HepG2 (cell line): ENCODE results near the gene DDRGK1. TPM values are rescaled to one million over a fixed set of nuclear protein-coding genes. Genes with fewer than 3 reads are reported as not detected.
A peak's percentile ranks its signal among the peaks of the same experiment; 100 is the strongest.

Experiments used
- ATF7 ChIP-seq, 2 experiments: fragments of 450-650 bp in 1 of 2; sonication (generic) in 1 of 2; formaldehyde crosslinking in 1 of 2; IDR thresholded peaks; 2 replicates each; pipeline versions ENCODE4 v1.4.0 to v1.6.1; 2016 to 2020; ENCODE audit warnings: antibody characterized with exemption in 1 of 2, mild to moderate bottlenecking in 1 of 2, missing genetic modification reagents in 1 of 2
- HCFC1 ChIP-seq: fragments of 150-350 bp; IDR thresholded peaks from 2 replicates; pipeline ENCODE4 v1.6.1; 2014; ENCODE audit warnings: low read depth, low read length
- TOPORS ChIP-seq: sonication (generic); formaldehyde crosslinking; IDR thresholded peaks from 2 replicates; pipeline ENCODE4 v1.8.0; 2023; ENCODE audit warnings: mild to moderate bottlenecking, missing genetic modification reagents
- ZNF709 ChIP-seq: sonication (generic); formaldehyde crosslinking; IDR thresholded peaks from 2 replicates; pipeline ENCODE4 v1.5.0; 2020; ENCODE audit warnings: mild to moderate bottlenecking, missing genetic modification reagents
- ZNF850 ChIP-seq: sonication (generic); formaldehyde crosslinking; conservative IDR thresholded peaks from 2 replicates; pipeline ENCODE4 v1.9.0; 2021; ENCODE audit warnings: mild to moderate bottlenecking, missing genetic modification reagents
- polyA plus RNA-seq, 8 experiments: library from polyadenylated mRNA; depleted of rRNA in 3 of 8; stranded (reverse) in 7 of 8; unstranded in 1 of 8; fragments of >200 nt; fragmentation: Illumina TruSeq in 4 of 8; extraction: Trizol in 4 of 8; gene quantifications; 2 replicates each; pipeline versions ENCODE4 v1.2.1 to v1.2.3, GENCODE V29; 2011 to 2016; ENCODE audit warnings: low read depth in 4 of 8, missing spikeins in 1 of 8, mixed read lengths in 1 of 8; ENCODE audit not compliant: insufficient read depth in 1 of 8
- total RNA-seq, 5 experiments: library from RNA; depleted of rRNA; stranded (reverse); fragments of >200 nt; fragmentation: Illumina TruSeq; extraction: Trizol; gene quantifications; 2 replicates each; pipeline ENCODE4 v1.2.3, GENCODE V29; 2016; ENCODE audit warnings: low read depth in 1 of 5
- TF ChIP-seq, protein P1 (sequence below): sonication (generic); formaldehyde crosslinking; IDR thresholded peaks from 2 replicates; pipeline ENCODE4 v1.8.0; 2022; ENCODE audit warnings: missing genetic modification reagents, mild to moderate bottlenecking, moderate library complexity, borderline replicate concordance
- TF ChIP-seq, protein P2 (sequence below): sonication (generic); formaldehyde crosslinking; IDR thresholded peaks from 2 replicates; pipeline ENCODE4 v1.4.0; 2020; ENCODE audit warnings: missing genetic modification reagents
- TF ChIP-seq, protein P3 (sequence below): sonication (generic); formaldehyde crosslinking; IDR thresholded peaks from 2 replicates; pipeline ENCODE4 v1.8.0; 2022; ENCODE audit warnings: mild to moderate bottlenecking, missing genetic modification reagents, moderate library complexity
- TF ChIP-seq, protein P4 (sequence below): IDR thresholded peaks from 2 replicates; pipeline ENCODE4 v1.6.1; 2016; ENCODE audit warnings: low read depth, borderline replicate concordance
- TF ChIP-seq, protein P5 (sequence below): sonication (generic); formaldehyde crosslinking; IDR thresholded peaks from 2 replicates; pipeline ENCODE4 v1.4.0; 2020; ENCODE audit warnings: mild to moderate bottlenecking, missing genetic modification reagents
- TF ChIP-seq, protein P6 (sequence below): sonication (generic); formaldehyde crosslinking; IDR thresholded peaks from 2 replicates; pipeline ENCODE4 v1.4.0; 2020; ENCODE audit warnings: mild to moderate bottlenecking, low read depth, missing genetic modification reagents

DDRGK1 gene
- total and polyA plus RNA-seq, 2 of the 13 experiments (the other 11 are each of a cell fraction or from before 2014, with no cell fraction given): 96.7 to 149 TPM

DNA sequence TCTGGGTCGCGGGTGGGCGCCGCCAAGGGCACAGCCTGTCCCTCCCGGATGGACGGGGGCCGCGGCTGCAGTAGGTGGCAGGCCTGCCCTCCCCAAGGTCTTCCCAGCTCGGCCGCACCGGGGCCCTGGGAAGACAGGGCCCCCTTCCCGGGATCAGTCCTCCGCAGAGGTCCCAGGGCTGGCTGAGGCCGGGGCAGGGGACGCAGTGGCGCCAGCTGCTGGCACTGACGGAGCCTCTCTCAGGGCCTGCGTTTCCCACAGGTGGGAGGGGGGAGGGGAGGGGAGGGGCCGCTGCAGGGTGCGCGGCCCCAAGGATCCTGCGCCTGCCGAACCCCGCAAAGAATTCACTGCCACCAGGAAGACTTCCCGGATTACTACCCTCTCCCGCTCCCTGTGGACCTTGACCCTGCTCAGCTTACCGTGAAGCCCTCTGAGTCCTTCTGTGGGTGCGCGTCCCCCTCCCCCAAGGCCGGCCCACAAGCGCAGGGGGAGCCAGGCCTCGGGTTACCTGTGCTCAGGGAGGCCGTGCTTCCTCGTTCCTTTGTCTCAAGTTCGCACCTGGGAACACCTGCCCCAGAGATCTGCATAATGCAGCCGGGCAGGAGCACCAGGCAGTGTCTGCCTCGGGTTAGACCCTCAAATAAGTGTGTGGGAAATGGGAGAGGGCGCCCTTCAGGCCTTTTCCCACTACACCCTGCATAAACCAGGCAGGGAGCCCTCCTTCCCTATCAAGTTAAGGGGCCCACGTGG lies 36.2 kb downstream of the DDRGK1 start (continued):
- TF ChIP-seq, protein P1, sequence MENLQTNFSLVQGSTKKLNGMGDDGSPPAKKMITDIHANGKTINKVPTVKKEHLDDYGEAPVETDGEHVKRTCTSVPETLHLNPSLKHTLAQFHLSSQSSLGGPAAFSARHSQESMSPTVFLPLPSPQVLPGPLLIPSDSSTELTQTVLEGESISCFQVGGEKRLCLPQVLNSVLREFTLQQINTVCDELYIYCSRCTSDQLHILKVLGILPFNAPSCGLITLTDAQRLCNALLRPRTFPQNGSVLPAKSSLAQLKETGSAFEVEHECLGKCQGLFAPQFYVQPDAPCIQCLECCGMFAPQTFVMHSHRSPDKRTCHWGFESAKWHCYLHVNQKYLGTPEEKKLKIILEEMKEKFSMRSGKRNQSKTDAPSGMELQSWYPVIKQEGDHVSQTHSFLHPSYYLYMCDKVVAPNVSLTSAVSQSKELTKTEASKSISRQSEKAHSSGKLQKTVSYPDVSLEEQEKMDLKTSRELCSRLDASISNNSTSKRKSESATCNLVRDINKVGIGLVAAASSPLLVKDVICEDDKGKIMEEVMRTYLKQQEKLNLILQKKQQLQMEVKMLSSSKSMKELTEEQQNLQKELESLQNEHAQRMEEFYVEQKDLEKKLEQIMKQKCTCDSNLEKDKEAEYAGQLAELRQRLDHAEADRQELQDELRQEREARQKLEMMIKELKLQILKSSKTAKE (CRISPR knock-in tag): peak; percentile 14; the same call in 1 of the 2 replicates
- TF ChIP-seq, protein P2, sequence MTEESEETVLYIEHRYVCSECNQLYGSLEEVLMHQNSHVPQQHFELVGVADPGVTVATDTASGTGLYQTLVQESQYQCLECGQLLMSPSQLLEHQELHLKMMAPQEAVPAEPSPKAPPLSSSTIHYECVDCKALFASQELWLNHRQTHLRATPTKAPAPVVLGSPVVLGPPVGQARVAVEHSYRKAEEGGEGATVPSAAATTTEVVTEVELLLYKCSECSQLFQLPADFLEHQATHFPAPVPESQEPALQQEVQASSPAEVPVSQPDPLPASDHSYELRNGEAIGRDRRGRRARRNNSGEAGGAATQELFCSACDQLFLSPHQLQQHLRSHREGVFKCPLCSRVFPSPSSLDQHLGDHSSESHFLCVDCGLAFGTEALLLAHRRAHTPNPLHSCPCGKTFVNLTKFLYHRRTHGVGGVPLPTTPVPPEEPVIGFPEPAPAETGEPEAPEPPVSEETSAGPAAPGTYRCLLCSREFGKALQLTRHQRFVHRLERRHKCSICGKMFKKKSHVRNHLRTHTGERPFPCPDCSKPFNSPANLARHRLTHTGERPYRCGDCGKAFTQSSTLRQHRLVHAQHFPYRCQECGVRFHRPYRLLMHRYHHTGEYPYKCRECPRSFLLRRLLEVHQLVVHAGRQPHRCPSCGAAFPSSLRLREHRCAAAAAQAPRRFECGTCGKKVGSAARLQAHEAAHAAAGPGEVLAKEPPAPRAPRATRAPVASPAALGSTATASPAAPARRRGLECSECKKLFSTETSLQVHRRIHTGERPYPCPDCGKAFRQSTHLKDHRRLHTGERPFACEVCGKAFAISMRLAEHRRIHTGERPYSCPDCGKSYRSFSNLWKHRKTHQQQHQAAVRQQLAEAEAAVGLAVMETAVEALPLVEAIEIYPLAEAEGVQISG (CRISPR knock-in tag): peak; percentile 85
- TF ChIP-seq HCFC1 (no peak), TOPORS (CRISPR knock-in tag) (no peak; the same call in 1 of the 2 replicates), ATF7 (IDR thresholded peaks at IDR 0.05) (no peak), ATF7 (CRISPR knock-in tag; IDR thresholded peaks at IDR 0.05) (no peak; the same call in 1 of the 2 replicates), ZNF850 (peak; percentile 78; the same call in 1 of the 2 replicates), ZNF709 (peak; percentile 80; the same call in 1 of the 2 replicates)
- TF ChIP-seq, protein P3, sequence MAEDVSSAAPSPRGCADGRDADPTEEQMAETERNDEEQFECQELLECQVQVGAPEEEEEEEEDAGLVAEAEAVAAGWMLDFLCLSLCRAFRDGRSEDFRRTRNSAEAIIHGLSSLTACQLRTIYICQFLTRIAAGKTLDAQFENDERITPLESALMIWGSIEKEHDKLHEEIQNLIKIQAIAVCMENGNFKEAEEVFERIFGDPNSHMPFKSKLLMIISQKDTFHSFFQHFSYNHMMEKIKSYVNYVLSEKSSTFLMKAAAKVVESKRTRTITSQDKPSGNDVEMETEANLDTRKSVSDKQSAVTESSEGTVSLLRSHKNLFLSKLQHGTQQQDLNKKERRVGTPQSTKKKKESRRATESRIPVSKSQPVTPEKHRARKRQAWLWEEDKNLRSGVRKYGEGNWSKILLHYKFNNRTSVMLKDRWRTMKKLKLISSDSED (CRISPR knock-in tag): no peak
- TF ChIP-seq, protein P4, sequence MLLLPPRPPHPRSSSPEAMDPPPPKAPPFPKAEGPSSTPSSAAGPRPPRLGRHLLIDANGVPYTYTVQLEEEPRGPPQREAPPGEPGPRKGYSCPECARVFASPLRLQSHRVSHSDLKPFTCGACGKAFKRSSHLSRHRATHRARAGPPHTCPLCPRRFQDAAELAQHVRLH: 0 out of 2 replicates have a peak, but pooled peaks have one; percentile 56
- TF ChIP-seq, protein P5, sequence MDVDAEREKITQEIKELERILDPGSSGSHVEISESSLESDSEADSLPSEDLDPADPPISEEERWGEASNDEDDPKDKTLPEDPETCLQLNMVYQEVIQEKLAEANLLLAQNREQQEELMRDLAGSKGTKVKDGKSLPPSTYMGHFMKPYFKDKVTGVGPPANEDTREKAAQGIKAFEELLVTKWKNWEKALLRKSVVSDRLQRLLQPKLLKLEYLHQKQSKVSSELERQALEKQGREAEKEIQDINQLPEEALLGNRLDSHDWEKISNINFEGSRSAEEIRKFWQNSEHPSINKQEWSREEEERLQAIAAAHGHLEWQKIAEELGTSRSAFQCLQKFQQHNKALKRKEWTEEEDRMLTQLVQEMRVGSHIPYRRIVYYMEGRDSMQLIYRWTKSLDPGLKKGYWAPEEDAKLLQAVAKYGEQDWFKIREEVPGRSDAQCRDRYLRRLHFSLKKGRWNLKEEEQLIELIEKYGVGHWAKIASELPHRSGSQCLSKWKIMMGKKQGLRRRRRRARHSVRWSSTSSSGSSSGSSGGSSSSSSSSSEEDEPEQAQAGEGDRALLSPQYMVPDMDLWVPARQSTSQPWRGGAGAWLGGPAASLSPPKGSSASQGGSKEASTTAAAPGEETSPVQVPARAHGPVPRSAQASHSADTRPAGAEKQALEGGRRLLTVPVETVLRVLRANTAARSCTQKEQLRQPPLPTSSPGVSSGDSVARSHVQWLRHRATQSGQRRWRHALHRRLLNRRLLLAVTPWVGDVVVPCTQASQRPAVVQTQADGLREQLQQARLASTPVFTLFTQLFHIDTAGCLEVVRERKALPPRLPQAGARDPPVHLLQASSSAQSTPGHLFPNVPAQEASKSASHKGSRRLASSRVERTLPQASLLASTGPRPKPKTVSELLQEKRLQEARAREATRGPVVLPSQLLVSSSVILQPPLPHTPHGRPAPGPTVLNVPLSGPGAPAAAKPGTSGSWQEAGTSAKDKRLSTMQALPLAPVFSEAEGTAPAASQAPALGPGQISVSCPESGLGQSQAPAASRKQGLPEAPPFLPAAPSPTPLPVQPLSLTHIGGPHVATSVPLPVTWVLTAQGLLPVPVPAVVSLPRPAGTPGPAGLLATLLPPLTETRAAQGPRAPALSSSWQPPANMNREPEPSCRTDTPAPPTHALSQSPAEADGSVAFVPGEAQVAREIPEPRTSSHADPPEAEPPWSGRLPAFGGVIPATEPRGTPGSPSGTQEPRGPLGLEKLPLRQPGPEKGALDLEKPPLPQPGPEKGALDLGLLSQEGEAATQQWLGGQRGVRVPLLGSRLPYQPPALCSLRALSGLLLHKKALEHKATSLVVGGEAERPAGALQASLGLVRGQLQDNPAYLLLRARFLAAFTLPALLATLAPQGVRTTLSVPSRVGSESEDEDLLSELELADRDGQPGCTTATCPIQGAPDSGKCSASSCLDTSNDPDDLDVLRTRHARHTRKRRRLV (CRISPR knock-in tag): no peak
- TF ChIP-seq, protein P6, sequence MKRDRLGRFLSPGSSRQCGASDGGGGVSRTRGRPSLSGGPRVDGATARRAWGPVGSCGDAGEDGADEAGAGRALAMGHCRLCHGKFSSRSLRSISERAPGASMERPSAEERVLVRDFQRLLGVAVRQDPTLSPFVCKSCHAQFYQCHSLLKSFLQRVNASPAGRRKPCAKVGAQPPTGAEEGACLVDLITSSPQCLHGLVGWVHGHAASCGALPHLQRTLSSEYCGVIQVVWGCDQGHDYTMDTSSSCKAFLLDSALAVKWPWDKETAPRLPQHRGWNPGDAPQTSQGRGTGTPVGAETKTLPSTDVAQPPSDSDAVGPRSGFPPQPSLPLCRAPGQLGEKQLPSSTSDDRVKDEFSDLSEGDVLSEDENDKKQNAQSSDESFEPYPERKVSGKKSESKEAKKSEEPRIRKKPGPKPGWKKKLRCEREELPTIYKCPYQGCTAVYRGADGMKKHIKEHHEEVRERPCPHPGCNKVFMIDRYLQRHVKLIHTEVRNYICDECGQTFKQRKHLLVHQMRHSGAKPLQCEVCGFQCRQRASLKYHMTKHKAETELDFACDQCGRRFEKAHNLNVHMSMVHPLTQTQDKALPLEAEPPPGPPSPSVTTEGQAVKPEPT: peak; percentile 81; the same call in 1 of the 2 replicates
